Astrocyte (in vitro differentiated cells and primary cell): ENCODE data around the gene CDH13.

ENCODE experiments used
- CTCF ChIP-seq: IDR thresholded peaks from 2 replicates; pipeline ENCODE4 v1.5.1; 2011; ENCODE audit warnings: low read depth, mild to moderate bottlenecking, inconsistent platforms, low read length, moderate library complexity; ENCODE audit not compliant: insufficient read depth
- EZH2 ChIP-seq: IDR thresholded peaks from 2 replicates; pipeline ENCODE4 v1.6.1; 2012; ENCODE audit warnings: mild to moderate bottlenecking, low read length, inconsistent platforms; ENCODE audit not compliant: insufficient read depth

GRCh38 chr16:82699711-82700495 is 73.1 kb downstream of the CDH13 start:
- TF ChIP-seq CTCF (no peak), EZH2 (no peak)
